ENCODE results near the gene MALT1.
"Not testable (repeated sequence)": the region's sequence is repeated elsewhere in the genome, so short reads cannot be mapped to it uniquely, and the experiment has no call there.

Gene MALT1

DNA sequence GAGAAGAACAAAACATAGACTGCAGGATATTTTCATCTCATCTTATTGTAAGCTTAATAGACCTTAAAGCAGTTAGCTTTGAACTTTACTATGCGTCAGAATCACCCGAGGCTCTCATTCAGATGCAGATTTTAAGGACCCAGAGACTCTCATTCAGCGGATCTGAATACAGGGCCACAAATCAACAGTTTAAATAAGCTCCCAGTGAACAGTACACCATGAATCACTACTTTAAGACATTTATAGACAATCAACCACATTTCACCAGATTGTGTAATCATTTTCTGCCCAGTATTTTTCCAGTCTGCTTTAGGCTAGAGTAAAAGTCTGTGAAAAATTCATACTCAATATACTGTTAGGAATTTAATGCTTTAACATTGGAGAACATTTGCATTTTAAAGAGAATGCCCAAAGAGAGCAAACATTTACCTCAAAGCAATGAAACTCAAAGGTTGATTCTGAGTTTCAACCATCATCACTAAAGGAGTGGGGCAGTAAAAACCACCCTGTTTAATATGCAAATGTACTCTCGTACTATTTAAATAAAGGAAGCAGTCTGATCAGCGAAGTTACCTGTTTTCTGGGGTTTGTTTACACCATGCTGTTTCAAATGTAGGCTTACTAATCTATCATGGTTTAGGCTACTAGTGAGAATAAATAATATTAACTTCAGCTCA lies 31.4 kb upstream of the MALT1 start:
- in situ Hi-C loops (cut with HindIII; ENCODE audit: low sequenced_read_pairs): loop anchor here (5.0 kb wide), 1 partner anchor 58 kb away; no protein-coding TSS in a partner anchor
- TF ChIP-seq, protein P1, sequence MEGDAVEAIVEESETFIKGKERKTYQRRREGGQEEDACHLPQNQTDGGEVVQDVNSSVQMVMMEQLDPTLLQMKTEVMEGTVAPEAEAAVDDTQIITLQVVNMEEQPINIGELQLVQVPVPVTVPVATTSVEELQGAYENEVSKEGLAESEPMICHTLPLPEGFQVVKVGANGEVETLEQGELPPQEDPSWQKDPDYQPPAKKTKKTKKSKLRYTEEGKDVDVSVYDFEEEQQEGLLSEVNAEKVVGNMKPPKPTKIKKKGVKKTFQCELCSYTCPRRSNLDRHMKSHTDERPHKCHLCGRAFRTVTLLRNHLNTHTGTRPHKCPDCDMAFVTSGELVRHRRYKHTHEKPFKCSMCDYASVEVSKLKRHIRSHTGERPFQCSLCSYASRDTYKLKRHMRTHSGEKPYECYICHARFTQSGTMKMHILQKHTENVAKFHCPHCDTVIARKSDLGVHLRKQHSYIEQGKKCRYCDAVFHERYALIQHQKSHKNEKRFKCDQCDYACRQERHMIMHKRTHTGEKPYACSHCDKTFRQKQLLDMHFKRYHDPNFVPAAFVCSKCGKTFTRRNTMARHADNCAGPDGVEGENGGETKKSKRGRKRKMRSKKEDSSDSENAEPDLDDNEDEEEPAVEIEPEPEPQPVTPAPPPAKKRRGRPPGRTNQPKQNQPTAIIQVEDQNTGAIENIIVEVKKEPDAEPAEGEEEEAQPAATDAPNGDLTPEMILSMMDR (IDR thresholded peaks at IDR 0.05; ENCODE audit: low read depth, low read length, missing control alignments): no peak
- no peak for DNase-seq (ENCODE audit: low read depth)
- no peak overlapping the region for H3K4me3 ChIP-seq (ENCODE audit: low read depth, low read length)

DNA sequence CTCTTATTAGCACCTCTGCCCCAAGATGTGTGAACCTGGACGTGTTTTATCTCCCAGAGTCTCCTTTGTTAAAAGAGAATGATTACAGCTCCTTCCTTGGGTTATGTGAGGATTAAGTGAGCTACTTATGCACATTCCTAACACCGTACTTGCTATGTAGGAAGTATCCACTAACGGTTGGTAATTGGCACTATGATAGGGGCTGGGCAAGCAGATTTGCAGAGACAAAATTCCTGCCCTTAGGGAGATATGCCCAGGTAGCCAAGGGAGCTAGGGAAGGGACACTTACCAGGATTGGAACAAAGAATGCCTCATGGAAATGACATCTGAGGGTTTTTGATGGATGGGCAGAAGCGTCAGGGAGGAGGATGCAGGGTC lies 30.8 kb upstream of the MALT1 start:
- no peak for DNase-seq (ENCODE audit: low read depth)
- TF ChIP-seq, protein P1 (IDR thresholded peaks at IDR 0.05; ENCODE audit: low read depth, low read length, missing control alignments): no peak

GRCh38 chr18:58640891-58641610 lies 30.2 kb upstream of the MALT1 start:
- DNase-seq (ENCODE audit: low read depth): no peak
- TF ChIP-seq, protein P1 (IDR thresholded peaks at IDR 0.05; ENCODE audit: low read depth, low read length, missing control alignments): no peak
- in situ Hi-C loops (cut with HindIII; ENCODE audit: low sequenced_read_pairs): no loop called here
- no peak overlapping the region for H3K4me3 ChIP-seq (ENCODE audit: low read depth, low read length)

More for the DNA sequence above, 30.8 kb upstream of the MALT1 start:
- in situ Hi-C loops (cut with HindIII; ENCODE audit: low sequenced_read_pairs): no loop called here
- H3K4me3 ChIP-seq (ENCODE audit: low read depth, low read length): no peak overlapping the region

- DNase-seq (ENCODE audit: low read depth); H3K4me3 ChIP-seq (ENCODE audit: low read depth, low read length); in situ Hi-C loops (cut with HindIII; ENCODE audit: low sequenced_read_pairs): not testable (repeated sequence)
Observed at GRCh38 chr18:58643557-58643956, 27.7 kb upstream of the MALT1 start.

DNA sequence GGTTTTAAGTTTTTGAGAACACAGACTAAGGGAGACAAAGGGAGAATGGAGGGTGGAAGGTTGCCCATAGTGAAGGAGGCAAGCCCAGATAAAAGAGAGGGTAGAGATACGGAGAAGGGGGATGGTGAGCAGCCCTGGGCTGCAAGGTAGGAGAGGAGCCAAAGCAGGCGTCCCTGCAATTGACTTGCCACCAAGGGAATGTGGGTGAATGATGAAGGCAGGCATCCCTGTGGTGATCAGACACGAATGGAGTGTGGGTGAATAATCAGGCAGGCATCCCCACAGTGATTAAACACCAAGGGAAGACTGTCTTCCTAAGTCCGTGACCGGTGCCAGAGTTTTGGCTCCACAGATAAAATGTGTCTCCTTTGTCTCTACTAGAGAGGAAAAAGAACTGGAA lies 25.9 kb upstream of the MALT1 start:
- DNase-seq (ENCODE audit: low read depth): no peak
- in situ Hi-C loops (cut with HindIII; ENCODE audit: low sequenced_read_pairs): no loop called here
- TF ChIP-seq, protein P1 (IDR thresholded peaks at IDR 0.05; ENCODE audit: low read depth, low read length, missing control alignments): no peak

DNA sequence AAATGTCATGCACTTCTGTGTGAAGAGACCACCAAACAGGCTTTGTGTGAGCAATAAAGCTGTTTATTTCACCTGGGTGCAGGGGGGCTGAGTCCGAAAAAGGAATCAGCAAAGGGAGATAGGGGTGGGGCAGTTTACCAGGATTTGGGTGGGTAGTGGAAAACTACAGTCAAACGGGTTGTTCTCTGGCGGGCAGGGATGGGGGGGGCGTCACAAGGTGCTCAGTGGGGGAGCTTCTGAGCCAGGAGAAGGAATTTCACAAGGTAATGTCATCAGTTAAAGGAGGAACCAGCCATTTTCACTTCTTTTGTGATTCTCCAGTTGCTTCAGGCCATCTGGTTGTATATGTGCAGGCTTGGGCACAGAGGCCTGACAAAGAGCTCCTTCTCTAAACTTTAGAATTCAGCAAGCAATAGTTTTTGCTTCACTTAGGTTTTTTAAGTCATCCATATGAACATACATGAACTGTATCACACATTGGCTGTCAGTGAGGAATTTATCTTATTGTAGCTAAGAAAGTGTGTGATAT lies 24.9 kb upstream of the MALT1 start:
- TF ChIP-seq, protein P1 (IDR thresholded peaks at IDR 0.05; ENCODE audit: low read depth, low read length, missing control alignments): no peak
- in situ Hi-C loops (cut with HindIII; ENCODE audit: low sequenced_read_pairs): no loop called here
- no peak for DNase-seq (ENCODE audit: low read depth)

More for the DNA sequence above, 25.9 kb upstream of the MALT1 start:
- H3K4me3 ChIP-seq (ENCODE audit: low read depth, low read length): no peak overlapping the region

More for the DNA sequence above, 24.9 kb upstream of the MALT1 start:
- no peak overlapping the region for H3K4me3 ChIP-seq (ENCODE audit: low read depth, low read length)

All from astrocyte of the cerebellum (primary cell).